Measurements from ENCODE around the gene R3HCC1L. TPM values are rescaled to one million over a fixed set of nuclear protein-coding genes. Genes with fewer than 3 reads are reported as not detected.

Gene R3HCC1L
- total and polyA plus RNA-seq, 10 of the 15 experiments (the other 5 are each of a cell fraction or from before 2014, with no cell fraction given), result 11.3 to 20.3 (median 15.3) TPM

DNA sequence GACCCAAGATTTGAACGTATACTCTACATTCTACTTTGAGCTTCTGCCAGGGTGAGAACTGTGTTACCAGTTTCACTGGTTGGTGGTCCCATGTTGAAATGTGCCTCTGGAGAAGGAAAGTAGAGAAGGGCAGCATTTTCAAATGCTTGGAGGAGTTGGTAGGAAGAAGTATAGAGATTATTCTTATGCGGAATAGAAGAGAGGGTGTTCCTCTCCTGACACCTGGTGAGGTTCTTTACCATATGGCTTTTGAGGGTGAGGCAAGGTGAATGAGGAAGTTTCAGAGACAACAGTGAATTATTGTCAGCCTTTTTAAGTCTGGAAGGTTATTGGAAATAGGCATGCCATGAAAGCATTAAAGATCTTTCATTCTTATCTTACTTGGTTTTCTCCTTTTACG lies 34.3 kb downstream of the R3HCC1L start (continued):
- TF ChIP-seq SIX5 (IDR thresholded peaks at IDR 0.05; ENCODE audit: low read depth, low read length, severe bottlenecking), result no peak

- CTCF ChIA-PET, result interaction anchor here (0.5 to 4.5 kb wide), 18 partner anchors 11 to 1340 kb away, joined by 3 to 42 read pairs (median 5); partner anchors contain the start of gene R3HCC1L
- TF ChIP-seq ZNF217 (IDR thresholded peaks at IDR 0.05) (0 out of 2 replicates have a peak, but pooled peaks have one; percentile 26), RCOR1 (conservative IDR thresholded peaks at IDR 0.05; ENCODE audit: low read depth, low read length) (0 out of 2 replicates have a peak, but pooled peaks have one; percentile 56), RUNX3 (IDR thresholded peaks at IDR 0.05; ENCODE audit: low read length) (0 out of 2 replicates have a peak, but pooled peaks have one; percentile 15), ZNF24 (IDR thresholded peaks at IDR 0.05) (peak; percentile 85; the same call in 1 of the 2 replicates), ZBTB40 (IDR thresholded peaks at IDR 0.05; ENCODE audit: borderline replicate concordance) (no peak)
- H3K9ac ChIP-seq (ENCODE audit: control insufficient read depth, insufficient read depth, low read length), result no peak overlapping the region
- no peak overlapping the region for H3K4me3 ChIP-seq
- intact Hi-C loops (cut with micrococcal nuclease; ENCODE audit: unreplicated experiment), result no loop called here
- ATAC-seq (peak; percentile 24; the same call in 2 of the 3 replicates), DNase-seq (ENCODE audit: low read depth, low spot score) (no peak), FAIRE-seq (no peak)
- H3K79me2 ChIP-seq (ENCODE audit: control insufficient read depth, insufficient read depth, low read length), result no peaks in the 10 kb centered on the region
- peaks cover 6 to 13% of the 10 kb centered on the region in 2 experiments for H3K36me3 ChIP-seq (ENCODE audit: control insufficient read depth in 2 of 2, insufficient read depth in 2 of 2, low read length in 1 of 2)
- H3K27ac ChIP-seq (ENCODE audit: control insufficient read depth, insufficient read depth), result no peak overlapping the region
- SMC1A ChIA-PET (ENCODE audit: uncharacterized antibody, unreplicated experiment), result interaction anchor here (0.6 to 2.9 kb wide), 12 partner anchors 13 to 249 kb away, joined by 3 to 16 read pairs (median 4); no protein-coding TSS in a partner anchor
- 100% methylated on average over 2 of the region's 2 CpGs for WGBS (ENCODE audit: insufficient coverage, insufficient replicate concordance, low lambda C conversion rate, missing lambda C conversion rate)
- POLR2A ChIA-PET, result interaction anchor here (0.7 kb wide), 2 partner anchors 33 to 123 kb away, joined by 3 to 5 read pairs; no protein-coding TSS in a partner anchor
- no peaks in the 10 kb centered on the region for H3K27me3 ChIP-seq (replicated peaks in 1 of 2; ENCODE audit: control insufficient read depth in 2 of 2, insufficient read depth in 2 of 2, low read length in 1 of 2)
- BruUV-seq (replicated peaks), result no TSS peak
- in situ Hi-C loops (cut with MboI), result no loop called here
- H3K4me1 ChIP-seq (ENCODE audit: control insufficient read depth, insufficient read depth, low read length), result peaks cover 24% of the 10 kb centered on the region
- RAD21 ChIA-PET (ENCODE audit: unreplicated experiment), result interaction anchor here (0.7 to 1.7 kb wide), 8 partner anchors 17 to 154 kb away, joined by 3 to 5 read pairs (median 4); partner anchors contain the start of gene R3HCC1L
- H4K20me1 ChIP-seq (ENCODE audit: control insufficient read depth, insufficient read depth), result peaks cover 8% of the 10 kb centered on the region; the same call in 1 of the 2 replicates
- H3K4me2 ChIP-seq (ENCODE audit: control insufficient read depth, insufficient read depth), result no peak overlapping the region
- no peaks in the 10 kb centered on the region for H3K9me3 ChIP-seq (replicated peaks; ENCODE audit: control insufficient read depth, insufficient read depth, low read length)
- no peak overlapping the region for H2AFZ ChIP-seq (ENCODE audit: control insufficient read depth, low read depth, low read length)
Measured at GRCh38 chr10:98169379-98169778, 34.9 kb downstream of the R3HCC1L start.
